ENCODE results near the gene NR1H2. TPM values are rescaled to one million over a fixed set of nuclear protein-coding genes. Genes with fewer than 3 reads are reported as not detected.

The NR1H2 gene
- total RNA-seq, 1 experiment from 2014 or later = 40.3 TPM

GRCh38 chr19:50427997-50428425, 51.8 kb downstream of the NR1H2 start:
- ATAC-seq (no peak), DNase-seq (ENCODE audit: low read depth, low spot score) (no peak)
- H2AFZ ChIP-seq (ENCODE audit: low read depth, low read length, poor library complexity, severe bottlenecking) = no peak overlapping the region
- no peak overlapping the region for H3K4me2 ChIP-seq (ENCODE audit: low read length)
- H3K9me2 ChIP-seq (ENCODE audit: insufficient read depth) = no peaks in the 10 kb centered on the region
- no peaks in the 10 kb centered on the region for H3K79me2 ChIP-seq (ENCODE audit: insufficient read depth, low read length)
- intact Hi-C loops (cut with micrococcal nuclease) = no loop called here
- no peak overlapping the region for H3K27ac ChIP-seq (ENCODE audit: low read depth, low read length)
- POLR2A ChIA-PET = no interaction called here
- CTCF ChIA-PET = no interaction called here
- H3K4me1 ChIP-seq (ENCODE audit: control insufficient read depth in 1 of 2, insufficient read depth in 2 of 2, low read length in 2 of 2) = peaks cover 6 to 17% of the 10 kb centered on the region in 2 experiments
- no peaks in the 10 kb centered on the region for H3K9me3 ChIP-seq (ENCODE audit: control insufficient read depth in 1 of 2, insufficient read depth in 1 of 2, low read depth in 1 of 2, low read length in 2 of 2)
- RAD21 ChIA-PET (ENCODE audit: low non-redundant PET in 1 of 2, low total read pairs in 2 of 2, uncharacterized antibody in 2 of 2, unreplicated experiment in 2 of 2) = no interaction called here
- H3K27me3 ChIP-seq (ENCODE audit: insufficient read depth, low read length) = no peaks in the 10 kb centered on the region
- no peak overlapping the region for H3K4me3 ChIP-seq (replicated peaks in 1 of 2; ENCODE audit: low read depth in 1 of 2, low read length in 2 of 2)
- H3K9ac ChIP-seq (ENCODE audit: low read length) = no peak overlapping the region
- no peaks in the 10 kb centered on the region for H4K20me1 ChIP-seq (ENCODE audit: insufficient read depth)
- BruUV-seq (replicated peaks) = no TSS peak
- no peak for TF ChIP-seq REST (IDR thresholded peaks at IDR 0.05; ENCODE audit: low read depth)
- no peaks in the 10 kb centered on the region for H3K36me3 ChIP-seq (ENCODE audit: control insufficient read depth in 1 of 2, insufficient read depth in 2 of 2, low read length in 2 of 2)

- BruUV-seq (replicated peaks) = no TSS peak
- Histone ChIP-seq H3K27me3 (ENCODE audit: insufficient read depth, low read length) (no peaks in the 10 kb centered on the region), H4K20me1 (ENCODE audit: insufficient read depth) (no peaks in the 10 kb centered on the region), H2AFZ (ENCODE audit: low read depth, low read length, poor library complexity, severe bottlenecking) (no peak overlapping the region), H3K36me3 (ENCODE audit: control insufficient read depth in 1 of 2, insufficient read depth in 2 of 2, low read length in 2 of 2) (no peaks in the 10 kb centered on the region), H3K9ac (ENCODE audit: low read length) (no peak overlapping the region), H3K9me2 (ENCODE audit: insufficient read depth) (no peaks in the 10 kb centered on the region), H3K9me3 (ENCODE audit: control insufficient read depth in 1 of 2, insufficient read depth in 1 of 2, low read depth in 1 of 2, low read length in 2 of 2) (no peaks in the 10 kb centered on the region), H3K4me1 (ENCODE audit: control insufficient read depth in 1 of 2, insufficient read depth in 2 of 2, low read length in 2 of 2) (peaks cover 6 to 17% of the 10 kb centered on the region in 2 experiments), H3K4me3 (replicated peaks in 1 of 2; ENCODE audit: low read depth in 1 of 2, low read length in 2 of 2) (no peak overlapping the region), H3K27ac (ENCODE audit: low read depth, low read length) (no peak overlapping the region), H3K79me2 (ENCODE audit: insufficient read depth, low read length) (no peaks in the 10 kb centered on the region), H3K4me2 (ENCODE audit: low read length) (no peak overlapping the region)
- no peak for TF ChIP-seq ZBTB33 (IDR thresholded peaks at IDR 0.05; ENCODE audit: extremely low read depth, insufficient replicate concordance, low read length)
- ChIA-PET RAD21 (ENCODE audit: low non-redundant PET in 1 of 2, low total read pairs in 2 of 2, uncharacterized antibody in 2 of 2, unreplicated experiment in 2 of 2) (no interaction called here), POLR2A (no interaction called here), CTCF (no interaction called here)
- ATAC-seq (no peak), DNase-seq (ENCODE audit: low read depth, low spot score) (no peak)
- intact Hi-C loops (cut with micrococcal nuclease) = no loop called here
Observed at GRCh38 chr19:50428772-50429463, 52.7 kb downstream of the NR1H2 start.
